IMR-90 (cell line): ENCODE results near the gene LRRC47. TPM values are rescaled to one million over a fixed set of nuclear protein-coding genes. Genes with fewer than 3 reads are reported as not detected.

Experiments
- ATAC-seq: fragments of 200-7000 bp; cut with Tn5 transposase; 2 replicates; pipeline ENCODE4 v1.9.1; 2020; ENCODE audit warnings: low read depth, mild to moderate bottlenecking, moderate library complexity
- BruUV-seq: library from RNA; stranded (reverse); fragments of 400-500 nt; replicated peaks from 2 replicates; lab custom pipeline; 2021; lab: Mats Ljungman, UMichigan
- CTCF ChIA-PET: fragments of 300-600 bp; formaldehyde crosslinking; extraction: SDS; loops from one replicate; lab custom pipeline; 2021; ENCODE audit warnings: antibody characterized with exemption; lab: Yijun Ruan, JAX
- POLR2A ChIA-PET: fragments of 300-600 bp; sonication (Branson Sonifier 250); formaldehyde crosslinking; loops from one replicate; lab custom pipeline; 2022; ENCODE audit warnings: antibody characterized with exemption; ENCODE audit not compliant: unreplicated experiment; lab: Charles Lee
- DNase-seq: peaks from one replicate; pipeline ENCODE4 v3.0.0; 2013
- H2AFZ ChIP-seq: replicated peaks from 2 replicates; pipeline ENCODE3; 2013; ENCODE audit warnings: low read length, mild to moderate bottlenecking; ENCODE audit not compliant: poor library complexity
- H2AK5ac ChIP-seq: 2 replicates; pipeline ENCODE4 v1.6.1; 2013; ENCODE audit warnings: low read depth, low read length, inconsistent platforms
- H2AK9ac ChIP-seq: replicated peaks from 2 replicates; pipeline ENCODE3; 2013; ENCODE audit warnings: mild to moderate bottlenecking, low read depth, low read length, moderate library complexity; ENCODE audit not compliant: poor library complexity
- H2BK120ac ChIP-seq: 2 replicates; pipeline ENCODE4 v1.6.1; 2013; ENCODE audit warnings: low read depth, low read length, inconsistent platforms
- H2BK15ac ChIP-seq: 3 replicates; pipeline ENCODE4 v1.6.1; 2013; ENCODE audit warnings: low read depth, low read length, inconsistent platforms
- H2BK20ac ChIP-seq: 2 replicates; pipeline ENCODE4 v1.6.1; 2013; ENCODE audit warnings: low read depth, mild to moderate bottlenecking, inconsistent platforms, low read length, moderate library complexity
- H2BK5ac ChIP-seq: 2 replicates; pipeline ENCODE4 v1.6.1; 2013; ENCODE audit warnings: mild to moderate bottlenecking, low read depth, low read length, inconsistent platforms; ENCODE audit not compliant: poor library complexity, severe bottlenecking
- H3K14ac ChIP-seq: replicated peaks from 2 replicates; pipeline ENCODE4 v1.6.1; 2013; ENCODE audit warnings: low read depth, low read length, inconsistent platforms
- H3K18ac ChIP-seq: 2 replicates; pipeline ENCODE4 v1.6.1; 2013; ENCODE audit warnings: low read depth, low read length, control low read depth
- H3K23ac ChIP-seq: 2 replicates; pipeline ENCODE4 v1.6.1; 2013; ENCODE audit warnings: low read depth, low read length, inconsistent platforms
- H3K27ac ChIP-seq: 2 replicates; pipeline ENCODE4 v1.5.1; 2013; ENCODE audit warnings: mild to moderate bottlenecking, control low read depth, low read length; ENCODE audit not compliant: insufficient read depth
- H3K27me3 ChIP-seq: 2 replicates; pipeline ENCODE4 v1.6.1; 2013; ENCODE audit warnings: low read length; ENCODE audit not compliant: control insufficient read depth, insufficient read depth
- H3K36me3 ChIP-seq: 2 replicates; pipeline ENCODE4 v1.6.1; 2013; ENCODE audit warnings: low read length, mixed read lengths; ENCODE audit not compliant: control insufficient read depth, insufficient read depth
- H3K4ac ChIP-seq: 2 replicates; pipeline ENCODE4 v1.6.1; 2013; ENCODE audit warnings: low read depth, low read length, inconsistent platforms
- H3K4me1 ChIP-seq: 2 replicates; pipeline ENCODE4 v1.6.1; 2013; ENCODE audit warnings: low read length, mixed read lengths; ENCODE audit not compliant: control insufficient read depth, insufficient read depth
- H3K4me2 ChIP-seq: 2 replicates; pipeline ENCODE4 v1.6.1; 2013; ENCODE audit warnings: low read depth, mild to moderate bottlenecking, control low read depth, low read length, moderate library complexity
- H3K4me3 ChIP-seq: 2 replicates; pipeline ENCODE4 v1.5.1; 2013; ENCODE audit warnings: low read depth, mild to moderate bottlenecking, control low read depth, low read length, moderate library complexity; ENCODE audit not compliant: insufficient read depth
- H3K56ac ChIP-seq: 2 replicates; pipeline ENCODE4 v1.6.1; 2013; ENCODE audit warnings: low read length, inconsistent platforms; ENCODE audit not compliant: insufficient read depth; ENCODE audit errors: extremely low read depth
- H3K79me1 ChIP-seq, 2 experiments: 2 replicates each; pipeline ENCODE4 v1.6.1; 2013; ENCODE audit warnings: low read length in 2 of 2, inconsistent platforms in 1 of 2, low read depth in 1 of 2
- H3K9ac ChIP-seq: 2 replicates; pipeline ENCODE4 v1.6.1; 2013; ENCODE audit warnings: low read depth, low read length, control low read depth
- H3K9me1 ChIP-seq: 2 replicates; pipeline ENCODE4 v1.6.1; 2013; ENCODE audit warnings: low read length, inconsistent platforms; ENCODE audit not compliant: insufficient read depth
- H3K9me3 ChIP-seq: 2 replicates; pipeline ENCODE4 v1.6.1; 2013; ENCODE audit warnings: low read length; ENCODE audit not compliant: control insufficient read depth, insufficient read depth
- H4K20me1 ChIP-seq: 2 replicates; pipeline ENCODE4 v1.6.1; 2013; ENCODE audit warnings: low read length, inconsistent platforms; ENCODE audit not compliant: insufficient read depth
- H4K5ac ChIP-seq: 2 replicates; pipeline ENCODE4 v1.6.1; 2013; ENCODE audit warnings: mild to moderate bottlenecking, low read depth, low read length, control low read depth
- H4K8ac ChIP-seq, 2 experiments: 2 replicates each; pipeline ENCODE4 v1.6.1; 2013; ENCODE audit warnings: low read depth in 2 of 2, low read length in 2 of 2, control low read depth in 1 of 2, inconsistent platforms in 1 of 2
- H4K91ac ChIP-seq: 2 replicates; pipeline ENCODE4 v1.6.1; 2013; ENCODE audit warnings: low read depth, low read length, inconsistent platforms; ENCODE audit not compliant: insufficient read depth
- BHLHE40 ChIP-seq: fragments of 150-350 bp; IDR thresholded peaks from 2 replicates; pipeline ENCODE4 v1.6.1; 2016; ENCODE audit warnings: mild to moderate bottlenecking, low read depth, low read length
- CEBPB ChIP-seq: IDR thresholded peaks from 2 replicates; pipeline ENCODE4 v1.6.1; 2012; ENCODE audit warnings: low read depth, low read length, improper control_type of control experiment
- CTCF ChIP-seq: conservative IDR thresholded peaks from 2 replicates; pipeline ENCODE4 v1.5.1; 2012; ENCODE audit warnings: mild to moderate bottlenecking, low read depth, low read length, improper control_type of control experiment
- ELK1 ChIP-seq: fragments of 150-350 bp; IDR thresholded peaks from 2 replicates; pipeline ENCODE4 v1.6.1; 2016; ENCODE audit warnings: low read depth, mild to moderate bottlenecking, low read length, moderate library complexity, borderline replicate concordance
- FOS ChIP-seq: fragments of 150-350 bp; IDR thresholded peaks from 2 replicates; pipeline ENCODE4 v1.6.1; 2016; ENCODE audit warnings: low read depth, low read length
- MAFK ChIP-seq: IDR thresholded peaks from 2 replicates; pipeline ENCODE4 v1.6.1; 2012; ENCODE audit warnings: low read depth, low read length, improper control_type of control experiment
- MAZ ChIP-seq: IDR thresholded peaks from 2 replicates; pipeline ENCODE4 v1.6.1; 2012; ENCODE audit warnings: low read depth, mild to moderate bottlenecking, low read length, improper control_type of control experiment, moderate library complexity, borderline replicate concordance
- MXI1 ChIP-seq: IDR thresholded peaks from 2 replicates; pipeline ENCODE4 v1.6.1; 2012; ENCODE audit warnings: low read depth, mild to moderate bottlenecking, low read length, moderate library complexity, borderline replicate concordance
- NFE2L2 ChIP-seq: fragments of 150-350 bp; IDR thresholded peaks from 2 replicates; pipeline ENCODE4 v1.6.1; 2016; ENCODE audit warnings: low read depth, mild to moderate bottlenecking, low read length
- POLR2A ChIP-seq: IDR thresholded peaks from 2 replicates; pipeline ENCODE4 v1.6.1; 2012; ENCODE audit warnings: mild to moderate bottlenecking, low read depth, low read length
- RAD21 ChIP-seq: IDR thresholded peaks from 2 replicates; pipeline ENCODE4 v1.6.1; 2012; ENCODE audit warnings: low read length, improper control_type of control experiment
- RCOR1 ChIP-seq: IDR thresholded peaks from 2 replicates; pipeline ENCODE4 v1.6.1; 2012; ENCODE audit warnings: mild to moderate bottlenecking, low read length, improper control_type of control experiment; ENCODE audit not compliant: insufficient replicate concordance
- RFX5 ChIP-seq: IDR thresholded peaks from 2 replicates; pipeline ENCODE4 v1.8.0; 2012; ENCODE audit warnings: low read depth, mild to moderate bottlenecking, low read length, moderate library complexity
- SMC3 ChIP-seq: fragments of 150-350 bp; IDR thresholded peaks from 2 replicates; pipeline ENCODE4 v1.6.1; 2016; ENCODE audit warnings: low read depth, mild to moderate bottlenecking, antibody characterized with exemption, low read length, moderate library complexity
- USF2 ChIP-seq: fragments of 150-350 bp; IDR thresholded peaks from 2 replicates; pipeline ENCODE4 v1.6.1; 2017; ENCODE audit warnings: mild to moderate bottlenecking, antibody characterized with exemption, low read length, low read depth
- WGBS, 2 experiments: methylation state at CpG; one replicate each; pipeline versions ENCODE4 v1.1.5 to v1.1.7; 2013; ENCODE audit warnings: missing lambda C conversion rate in 2 of 2; ENCODE audit not compliant: insufficient read length in 1 of 2; ENCODE audit errors: extremely low coverage in 2 of 2; 5-methylcytosine and 5-hydroxymethylcytosine counted together
- dilution Hi-C: fragments of 300-500 bp; cut with HindIII; formaldehyde crosslinking; loops from one replicate; pipeline ENCODE4 v1.14.3; 2018; ENCODE audit warnings: low sequenced_read_pairs; ENCODE audit not compliant: unreplicated experiment
- in situ Hi-C: fragments of 300-500 bp; cut with MboI; formaldehyde crosslinking; loops from 3 replicates; pipeline ENCODE4 v1.14.3; 2019; ENCODE audit warnings: low sequenced_read_pairs, inconsistent platforms, mixed read lengths
- intact Hi-C: fragments of 100-400 bp; cut with micrococcal nuclease; formaldehyde crosslinking; loops from 2 replicates; pipeline ENCODE4 v1.10.0; 2022
- polyA plus RNA-seq, 3 experiments: library from polyadenylated mRNA; depleted of rRNA; stranded (reverse); fragments of >200 nt; gene quantifications; 2 replicates each; pipeline ENCODE4 v1.2.3, GENCODE V29; 2012; ENCODE audit warnings: low replicate concordance in 1 of 3
- total RNA-seq: library from RNA; depleted of rRNA; stranded (reverse); fragments of >200 nt; gene quantifications from 2 replicates; pipeline ENCODE4 v1.2.3, GENCODE V29; 2012

Gene LRRC47
- total and polyA plus RNA-seq, 2 of the 4 experiments (the other 2 are of a cell fraction), result 15.2 to 19.7 TPM

GRCh38 chr1:3762151-3762872 is 34.0 kb downstream of the LRRC47 start:
- H4K5ac ChIP-seq, result no peak overlapping the region
- H2BK120ac ChIP-seq, result no peak overlapping the region
- no peak overlapping the region for H3K14ac ChIP-seq
- no peak overlapping the region for H2BK5ac ChIP-seq
- H2BK20ac ChIP-seq, result no peak overlapping the region
- H3K9ac ChIP-seq, result no peak overlapping the region
- no peak overlapping the region for H4K91ac ChIP-seq
- BruUV-seq, result no TSS peak
- ChIA-PET CTCF (no interaction called here), POLR2A (no interaction called here)
- peaks cover 2% of the 10 kb centered on the region for H3K9me3 ChIP-seq
- DNase-seq (no peak), ATAC-seq (no peak)
- no peaks in the 10 kb centered on the region for H3K36me3 ChIP-seq
- no peak overlapping the region for H3K56ac ChIP-seq
- H2AK9ac ChIP-seq, result no peak overlapping the region
- dilution Hi-C loops, result no loop called here
- H3K18ac ChIP-seq, result no peak overlapping the region
- H3K27ac ChIP-seq, result no peak overlapping the region
- TF ChIP-seq USF2 (no peak), RAD21 (no peak), MAZ (no peak), SMC3 (no peak), BHLHE40 (no peak), CEBPB (no peak), RFX5 (no peak), RCOR1 (no peak), NFE2L2 (no peak), POLR2A (no peak), CTCF (no peak), ELK1 (no peak), MXI1 (no peak), MAFK (no peak), FOS (no peak)
- in situ Hi-C loops, result no loop called here
- no peak overlapping the region for H2AFZ ChIP-seq
- no peak overlapping the region for H3K23ac ChIP-seq
- H3K79me1 ChIP-seq, result no peaks in the 10 kb centered on the region
- H3K4me1 ChIP-seq, result no peaks in the 10 kb centered on the region
- no peak overlapping the region for H2BK15ac ChIP-seq
- peaks cover 24% of the 10 kb centered on the region for H3K27me3 ChIP-seq
- H3K9me1 ChIP-seq, result no peaks in the 10 kb centered on the region
- no peak overlapping the region for H4K8ac ChIP-seq
- intact Hi-C loops, result no loop called here
- H3K4ac ChIP-seq, result no peak overlapping the region
- WGBS, 2 experiments, result 70% methylated on average over 2 of the region's 15 CpGs; no CpG with 5 or more reads in 1 of the 2 experiments
- H4K20me1 ChIP-seq, result no peaks in the 10 kb centered on the region
- H3K4me2 ChIP-seq, result no peak overlapping the region
- no peak overlapping the region for H3K4me3 ChIP-seq
- no peak overlapping the region for H2AK5ac ChIP-seq
